HG02973 (cell line): Measurements from ENCODE around the gene SCRN3.
"Not testable (repeated sequence)": the region's sequence is repeated elsewhere in the genome, so short reads cannot be mapped to it uniquely, and the experiment has no call there.

Source experiments
- ATAC-seq: cut with Tn5 transposase; IDR thresholded peaks from one replicate; pipeline ENCODE4 v1.9.1; 2021; ENCODE audit warnings: moderate library complexity; ENCODE audit not compliant: unreplicated experiment

The SCRN3 gene

GRCh38 chr2:174400853-174401252 is 5.3 kb downstream of the SCRN3 start:
- ATAC-seq, result no peak

GRCh38 chr2:174403628-174404027 is 8.1 kb downstream of the SCRN3 start:
- no peak for ATAC-seq

- ATAC-seq, result not testable (repeated sequence)
These were observed 14.5 kb downstream of the SCRN3 start for GRCh38 chr2:174410039-174410438.

- no peak for ATAC-seq
These were observed 16.7 kb downstream of the SCRN3 start for GRCh38 chr2:174412256-174412655.

- no peak for ATAC-seq
These were observed 32.7 kb downstream of the SCRN3 start for GRCh38 chr2:174428214-174428613.

- ATAC-seq, result no peak
These were observed 34.5 kb downstream of the SCRN3 start for GRCh38 chr2:174430066-174430465.

- ATAC-seq, result no peak
These were observed 36.4 kb downstream of the SCRN3 start for GRCh38 chr2:174431902-174432301.

- ATAC-seq, result no peak
These were observed 40.8 kb downstream of the SCRN3 start for GRCh38 chr2:174436351-174436750.

GRCh38 chr2:174438146-174438886 is 42.8 kb downstream of the SCRN3 start:
- no peak for ATAC-seq

GRCh38 chr2:174439323-174439722 is 43.8 kb downstream of the SCRN3 start:
- no peak for ATAC-seq

GRCh38 chr2:174439950-174440349 is 44.4 kb downstream of the SCRN3 start:
- ATAC-seq, result no peak

- ATAC-seq, result no peak
These were observed 47.3 kb downstream of the SCRN3 start for GRCh38 chr2:174442546-174443510.

GRCh38 chr2:174444761-174445160 is 49.2 kb downstream of the SCRN3 start:
- ATAC-seq, result no peak

GRCh38 chr2:174445248-174445647 is 49.7 kb downstream of the SCRN3 start:
- ATAC-seq, result no peak

GRCh38 chr2:174446531-174446930 is 51.0 kb downstream of the SCRN3 start:
- ATAC-seq, result no peak

GRCh38 chr2:174449033-174449432 is 53.5 kb downstream of the SCRN3 start:
- no peak for ATAC-seq

- no peak for ATAC-seq
These were observed 54.7 kb downstream of the SCRN3 start for GRCh38 chr2:174450021-174450816.

- ATAC-seq, result no peak
These were observed 59.0 kb downstream of the SCRN3 start for GRCh38 chr2:174454566-174454965.

- no peak for ATAC-seq
These were observed 65.7 kb downstream of the SCRN3 start for GRCh38 chr2:174461221-174461620.

GRCh38 chr2:174465327-174465726 is 69.8 kb downstream of the SCRN3 start:
- ATAC-seq, result no peak

- ATAC-seq, result no peak
These were observed 78.3 kb downstream of the SCRN3 start for GRCh38 chr2:174473796-174474195.
